Stimulated activated naive CD4-positive, alpha-beta T cell (primary cell): Measurements from ENCODE around the gene ADAR.
"Not testable (repeated sequence)": the region's sequence is repeated elsewhere in the genome, so short reads cannot be mapped to it uniquely, and the experiment has no call there.

Experiments used
- DNase-seq, 6 experiments: peaks; one replicate each; lab custom pipeline; 2025; lab: John Stamatoyannopoulos, UW

Gene ADAR, protein sequence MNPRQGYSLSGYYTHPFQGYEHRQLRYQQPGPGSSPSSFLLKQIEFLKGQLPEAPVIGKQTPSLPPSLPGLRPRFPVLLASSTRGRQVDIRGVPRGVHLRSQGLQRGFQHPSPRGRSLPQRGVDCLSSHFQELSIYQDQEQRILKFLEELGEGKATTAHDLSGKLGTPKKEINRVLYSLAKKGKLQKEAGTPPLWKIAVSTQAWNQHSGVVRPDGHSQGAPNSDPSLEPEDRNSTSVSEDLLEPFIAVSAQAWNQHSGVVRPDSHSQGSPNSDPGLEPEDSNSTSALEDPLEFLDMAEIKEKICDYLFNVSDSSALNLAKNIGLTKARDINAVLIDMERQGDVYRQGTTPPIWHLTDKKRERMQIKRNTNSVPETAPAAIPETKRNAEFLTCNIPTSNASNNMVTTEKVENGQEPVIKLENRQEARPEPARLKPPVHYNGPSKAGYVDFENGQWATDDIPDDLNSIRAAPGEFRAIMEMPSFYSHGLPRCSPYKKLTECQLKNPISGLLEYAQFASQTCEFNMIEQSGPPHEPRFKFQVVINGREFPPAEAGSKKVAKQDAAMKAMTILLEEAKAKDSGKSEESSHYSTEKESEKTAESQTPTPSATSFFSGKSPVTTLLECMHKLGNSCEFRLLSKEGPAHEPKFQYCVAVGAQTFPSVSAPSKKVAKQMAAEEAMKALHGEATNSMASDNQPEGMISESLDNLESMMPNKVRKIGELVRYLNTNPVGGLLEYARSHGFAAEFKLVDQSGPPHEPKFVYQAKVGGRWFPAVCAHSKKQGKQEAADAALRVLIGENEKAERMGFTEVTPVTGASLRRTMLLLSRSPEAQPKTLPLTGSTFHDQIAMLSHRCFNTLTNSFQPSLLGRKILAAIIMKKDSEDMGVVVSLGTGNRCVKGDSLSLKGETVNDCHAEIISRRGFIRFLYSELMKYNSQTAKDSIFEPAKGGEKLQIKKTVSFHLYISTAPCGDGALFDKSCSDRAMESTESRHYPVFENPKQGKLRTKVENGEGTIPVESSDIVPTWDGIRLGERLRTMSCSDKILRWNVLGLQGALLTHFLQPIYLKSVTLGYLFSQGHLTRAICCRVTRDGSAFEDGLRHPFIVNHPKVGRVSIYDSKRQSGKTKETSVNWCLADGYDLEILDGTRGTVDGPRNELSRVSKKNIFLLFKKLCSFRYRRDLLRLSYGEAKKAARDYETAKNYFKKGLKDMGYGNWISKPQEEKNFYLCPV

DNA sequence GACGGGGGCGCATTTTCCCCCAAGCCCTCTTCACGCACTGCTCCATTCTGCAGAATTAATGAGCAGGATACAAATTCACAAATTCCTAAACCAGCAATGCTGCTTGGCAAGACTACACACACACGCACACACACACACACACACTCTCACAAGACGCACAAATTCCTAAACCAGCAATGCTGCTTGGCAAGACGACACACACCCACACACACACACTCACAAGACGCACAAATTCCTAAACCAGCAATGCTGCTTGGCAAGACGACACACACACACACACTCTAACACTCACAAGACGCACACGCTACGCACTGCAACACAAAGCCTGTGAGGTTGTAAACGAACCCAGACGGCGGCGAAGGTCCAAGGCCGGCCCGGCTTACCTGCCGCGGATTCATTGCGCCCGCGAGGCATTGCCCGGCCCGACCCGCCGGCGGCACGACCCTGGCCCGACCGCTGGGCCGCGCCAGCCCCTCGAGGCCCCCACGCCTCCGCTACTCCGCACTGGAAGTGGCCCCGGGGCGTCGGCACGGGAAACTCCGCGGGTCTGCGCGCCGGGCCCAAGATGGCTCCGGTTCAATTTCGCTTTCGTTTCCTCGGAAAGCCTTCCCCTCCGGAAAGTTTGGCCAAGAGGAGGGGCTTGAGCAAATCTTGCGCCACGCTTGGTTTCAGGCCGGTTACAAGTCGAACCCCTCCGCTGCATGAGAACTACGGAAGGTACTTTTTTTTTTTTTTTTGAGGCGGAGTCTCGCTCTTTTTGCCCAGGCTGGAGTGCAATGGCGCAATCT lies at the start of gene ADAR:
TSS of gene ADAR (minus strand) at position 578 of the 788 bp plus-strand sequence. CDS start at position 398, 180 bp downstream.
- peak; percentile 74 to 92 (median 89) for DNase-seq

DNA sequence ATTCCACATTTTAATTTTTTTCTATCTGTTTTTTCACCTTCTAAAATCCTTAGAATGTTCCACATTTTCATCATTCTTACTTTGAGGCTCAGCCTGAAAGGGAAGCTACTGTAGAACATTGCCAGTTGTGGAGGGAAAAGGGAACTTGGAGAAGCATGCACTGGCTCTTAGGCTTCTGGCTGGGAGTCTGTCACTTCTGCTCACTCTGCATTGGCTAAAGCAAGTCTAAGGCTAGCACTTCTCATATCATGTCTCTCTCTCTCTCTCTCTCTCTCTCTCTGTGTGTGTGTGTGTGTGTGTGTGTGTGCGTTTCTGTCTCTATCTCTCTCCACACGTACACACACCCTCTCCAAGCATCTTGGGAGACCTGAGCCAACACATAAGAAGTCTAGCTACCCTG lies 49.6 kb upstream of the ADAR start:
- no peak for DNase-seq

DNA sequence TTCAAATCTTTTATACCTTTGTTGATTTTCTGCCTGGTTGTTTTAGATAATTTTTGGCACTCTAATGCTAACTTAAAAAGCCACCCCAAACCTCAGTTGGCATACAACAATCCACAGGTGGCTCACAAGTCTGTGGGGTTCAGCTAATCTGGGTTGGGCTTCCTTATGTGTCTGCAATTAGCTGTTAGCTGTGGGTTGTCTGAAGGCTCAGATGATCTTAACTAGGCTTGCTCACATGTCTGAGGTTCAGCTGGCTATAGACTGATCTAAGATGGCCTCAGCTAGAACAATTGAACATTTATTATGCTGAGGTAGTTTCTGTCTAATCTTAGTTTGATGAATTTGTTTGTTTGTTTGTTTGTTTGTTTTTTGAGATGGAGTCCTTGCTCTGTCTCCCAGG lies 44.9 kb upstream of the ADAR start:
- DNase-seq: no peak

DNA sequence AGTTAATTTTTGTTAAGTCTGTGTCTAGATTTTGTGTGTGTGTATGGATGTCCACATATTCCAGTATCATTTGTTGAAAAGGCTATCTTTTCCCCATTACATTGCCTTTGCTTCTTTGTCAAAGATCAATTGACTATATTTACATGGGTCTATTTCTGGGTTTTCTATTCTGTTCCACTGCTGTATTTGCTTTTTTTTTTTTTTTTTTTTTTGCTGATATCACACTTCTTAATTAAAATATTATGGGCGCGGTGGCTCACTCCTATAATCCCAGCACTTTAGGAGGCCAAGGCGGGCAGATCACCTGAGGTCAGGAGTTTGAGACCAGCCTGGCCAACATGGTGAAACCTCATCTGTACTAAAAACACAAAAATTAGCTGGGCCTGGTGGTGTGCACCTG lies 36.7 kb upstream of the ADAR start:
- not testable (repeated sequence) for DNase-seq

DNA sequence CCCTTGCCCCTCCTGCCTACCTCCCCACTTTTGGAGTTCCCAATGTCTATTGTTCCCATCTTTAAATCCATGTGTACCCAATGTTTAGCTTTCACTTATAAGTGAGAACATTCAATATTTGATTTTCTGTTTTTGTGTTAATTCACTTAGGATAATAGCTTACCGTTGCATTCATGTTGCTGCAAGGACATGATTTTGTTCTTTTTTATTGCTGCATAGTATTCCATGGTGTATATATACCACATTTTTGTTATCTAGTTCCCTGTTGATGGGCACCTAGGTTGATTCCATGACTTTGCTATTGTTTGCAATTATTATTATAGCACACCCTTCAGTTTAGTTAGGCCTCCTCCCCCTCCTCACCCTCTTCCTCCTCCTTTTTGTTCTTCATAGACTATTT lies 33.5 kb upstream of the ADAR start:
- DNase-seq: no peak

DNA sequence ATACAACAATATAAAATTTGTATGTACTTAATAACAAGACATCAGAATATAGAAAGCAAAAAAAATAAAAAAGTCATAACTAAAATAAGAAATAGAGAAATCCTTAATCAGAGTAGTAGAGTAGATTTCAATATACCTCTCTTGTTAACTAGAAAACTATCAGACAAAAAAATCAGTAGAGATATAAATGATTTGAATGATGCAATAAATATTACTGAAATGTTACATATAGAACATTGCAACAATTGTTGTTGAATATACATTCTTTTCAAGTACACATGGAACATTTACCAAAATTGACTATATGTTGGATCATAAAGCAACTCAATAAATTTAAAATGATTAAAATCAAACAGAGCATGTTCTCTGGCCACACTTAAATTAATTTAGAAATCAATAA lies 31.9 kb upstream of the ADAR start:
- no peak for DNase-seq

DNA sequence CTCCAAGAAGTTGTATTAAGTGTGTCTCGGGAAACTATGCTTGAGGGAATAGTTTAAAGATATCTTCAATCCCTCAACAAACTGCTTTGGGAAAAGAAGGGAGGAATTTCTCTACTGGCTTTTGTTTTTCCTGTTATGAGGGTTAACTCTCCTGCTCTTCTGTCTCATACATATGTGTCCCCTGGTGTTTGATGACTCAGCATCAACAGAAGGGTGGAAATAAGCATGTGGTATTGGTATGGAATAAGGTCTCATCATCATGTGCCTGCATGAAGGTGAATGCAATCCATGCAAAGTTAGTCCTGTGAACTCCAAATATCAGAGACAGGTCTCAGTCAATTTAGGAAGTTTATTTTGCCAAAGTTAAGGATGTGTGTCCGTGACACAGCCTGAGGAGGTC lies 27.2 kb upstream of the ADAR start:
- no peak for DNase-seq

DNA sequence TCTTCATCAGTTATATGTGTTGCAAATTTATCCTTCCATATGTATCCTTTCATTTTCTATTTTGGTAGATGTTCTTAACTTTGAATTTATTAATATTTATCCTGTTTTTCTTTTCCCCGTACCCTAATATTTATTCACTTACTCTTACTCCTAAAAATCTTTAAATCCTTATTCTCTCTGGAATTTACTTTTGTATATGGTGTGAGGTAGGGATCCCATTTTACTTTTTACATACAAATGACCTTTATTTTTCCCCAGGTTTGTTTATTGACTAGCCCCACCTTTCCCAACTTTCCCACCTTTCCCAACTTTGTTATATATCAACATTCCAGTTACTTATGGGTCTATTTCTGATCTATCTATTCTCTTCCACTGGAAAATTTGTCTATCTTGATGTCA lies 21.7 kb upstream of the ADAR start:
- DNase-seq: no peak

DNA sequence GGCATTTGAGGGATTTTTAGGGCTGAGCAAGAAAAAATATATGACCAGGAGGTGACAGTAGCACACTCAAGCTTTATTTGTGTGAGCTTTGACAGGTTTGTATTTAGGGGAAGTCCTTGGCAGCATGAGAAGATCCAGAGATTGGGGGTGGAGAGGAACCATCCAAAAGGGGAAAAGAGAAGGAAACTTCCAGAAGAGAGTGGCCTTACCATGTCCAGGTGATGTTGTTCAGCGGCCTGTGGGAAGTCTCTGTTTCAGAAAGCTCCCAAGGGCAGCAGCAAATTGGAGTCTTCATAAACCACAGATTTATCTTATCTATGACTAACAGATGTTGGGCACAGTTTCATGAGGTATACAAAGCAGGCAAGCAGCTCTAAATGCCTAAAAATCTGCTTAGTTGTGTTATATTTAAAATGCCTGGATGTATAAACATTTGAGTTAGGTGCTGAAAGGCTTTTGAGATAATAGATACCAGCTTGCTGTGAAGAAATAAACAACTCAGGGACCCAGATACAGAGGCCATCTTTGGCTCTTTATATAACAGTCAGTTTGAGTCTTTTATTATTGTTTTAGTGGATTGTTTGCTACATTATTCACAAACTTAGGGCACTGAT lies 21.2 kb upstream of the ADAR start:
- DNase-seq: no peak

DNA sequence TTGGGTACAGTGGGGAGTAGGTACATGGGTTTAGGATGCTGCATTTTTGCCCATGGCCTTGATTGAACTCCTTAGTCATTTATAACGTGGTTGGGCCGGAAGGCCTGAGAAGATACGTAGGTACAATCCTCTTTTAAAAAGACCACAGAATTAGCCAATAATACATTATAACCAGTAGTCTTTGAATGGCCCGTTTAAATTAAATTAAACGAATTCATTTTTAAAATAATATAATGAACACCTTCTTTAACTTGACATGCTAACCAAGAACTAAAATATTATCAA lies 20.1 kb upstream of the ADAR start:
- no peak for DNase-seq

DNA sequence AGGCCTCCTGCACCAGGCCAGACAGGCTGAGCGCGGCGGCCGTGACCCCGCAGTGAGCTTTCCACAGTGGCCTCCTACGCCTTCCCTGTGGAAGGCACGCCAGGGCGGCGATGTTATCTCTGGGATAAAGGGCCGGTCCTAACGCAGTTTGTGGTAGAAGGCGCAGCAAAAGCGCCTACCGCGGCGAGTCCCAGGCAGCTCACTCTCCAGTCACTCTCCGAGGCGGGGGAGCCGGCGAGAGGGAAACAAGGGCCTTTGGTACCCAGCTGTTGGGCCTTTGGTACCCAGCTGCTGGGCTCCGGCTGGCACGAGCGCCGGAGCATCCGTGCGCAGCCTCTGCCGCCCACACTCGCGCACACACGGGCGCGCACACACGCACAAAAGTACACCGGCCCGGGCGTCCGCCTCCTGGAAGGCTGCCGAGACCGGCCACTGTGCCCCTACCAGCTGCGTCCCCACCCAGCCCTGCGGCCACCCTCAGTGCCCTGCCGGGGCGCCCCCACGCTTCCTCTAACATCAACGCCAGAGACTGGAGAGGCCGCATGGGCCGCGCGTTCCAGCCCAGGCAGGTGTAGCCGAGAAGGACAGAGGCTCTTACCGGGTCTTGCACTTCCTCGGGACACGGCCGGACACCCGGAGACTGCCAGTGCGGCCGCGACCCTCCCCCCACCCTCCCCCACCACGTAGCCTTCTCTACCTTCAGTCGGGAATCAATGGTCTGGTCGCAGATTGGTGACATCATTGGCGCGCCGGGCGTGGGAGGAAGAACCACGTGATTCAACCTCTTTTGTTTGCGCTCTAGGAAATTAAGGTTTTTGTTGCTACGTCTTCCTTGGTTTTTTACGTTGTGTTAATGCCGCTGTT lies 19.5 kb upstream of the ADAR start:
- peak; percentile 82 to 92 (median 86) for DNase-seq

DNA sequence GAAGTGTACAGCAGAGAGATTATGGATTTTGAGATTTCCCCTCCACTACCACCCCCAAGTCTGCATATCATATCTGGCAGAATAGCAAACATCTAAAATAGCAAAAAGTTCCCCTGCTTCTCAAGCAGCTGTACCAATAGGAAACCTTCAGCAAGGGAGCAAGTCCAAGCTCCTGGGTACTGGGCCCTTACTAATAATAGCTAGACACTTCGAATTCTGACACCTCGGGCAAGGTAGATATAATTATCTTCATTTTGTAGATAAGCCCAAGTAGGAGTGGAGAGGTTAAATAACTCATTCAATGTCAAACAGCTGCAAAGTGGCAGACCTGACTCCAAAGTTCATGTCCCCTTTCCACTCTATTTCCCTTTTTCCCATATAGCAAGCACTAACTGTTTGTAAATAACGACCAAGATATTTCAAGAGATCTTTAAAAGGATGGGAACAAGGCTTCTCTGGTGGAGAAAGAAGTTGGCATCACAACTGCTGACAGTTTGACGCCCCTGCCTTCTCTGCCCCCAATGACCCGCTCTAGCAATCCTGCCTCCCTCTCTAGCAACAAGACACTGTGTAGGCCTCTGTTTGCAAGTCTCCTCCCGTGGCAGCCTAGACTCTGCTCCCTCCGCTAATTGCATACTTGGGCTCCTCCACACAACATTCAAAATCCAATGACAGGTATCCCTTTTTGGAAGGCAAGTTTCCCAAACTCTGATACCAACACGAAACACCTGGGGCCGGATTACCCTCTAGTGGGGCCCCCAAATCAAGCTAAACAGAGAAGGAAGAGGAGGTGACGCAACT lies 18.7 kb upstream of the ADAR start:
- DNase-seq: peak in 1 of 6 experiments; percentile 57

DNA sequence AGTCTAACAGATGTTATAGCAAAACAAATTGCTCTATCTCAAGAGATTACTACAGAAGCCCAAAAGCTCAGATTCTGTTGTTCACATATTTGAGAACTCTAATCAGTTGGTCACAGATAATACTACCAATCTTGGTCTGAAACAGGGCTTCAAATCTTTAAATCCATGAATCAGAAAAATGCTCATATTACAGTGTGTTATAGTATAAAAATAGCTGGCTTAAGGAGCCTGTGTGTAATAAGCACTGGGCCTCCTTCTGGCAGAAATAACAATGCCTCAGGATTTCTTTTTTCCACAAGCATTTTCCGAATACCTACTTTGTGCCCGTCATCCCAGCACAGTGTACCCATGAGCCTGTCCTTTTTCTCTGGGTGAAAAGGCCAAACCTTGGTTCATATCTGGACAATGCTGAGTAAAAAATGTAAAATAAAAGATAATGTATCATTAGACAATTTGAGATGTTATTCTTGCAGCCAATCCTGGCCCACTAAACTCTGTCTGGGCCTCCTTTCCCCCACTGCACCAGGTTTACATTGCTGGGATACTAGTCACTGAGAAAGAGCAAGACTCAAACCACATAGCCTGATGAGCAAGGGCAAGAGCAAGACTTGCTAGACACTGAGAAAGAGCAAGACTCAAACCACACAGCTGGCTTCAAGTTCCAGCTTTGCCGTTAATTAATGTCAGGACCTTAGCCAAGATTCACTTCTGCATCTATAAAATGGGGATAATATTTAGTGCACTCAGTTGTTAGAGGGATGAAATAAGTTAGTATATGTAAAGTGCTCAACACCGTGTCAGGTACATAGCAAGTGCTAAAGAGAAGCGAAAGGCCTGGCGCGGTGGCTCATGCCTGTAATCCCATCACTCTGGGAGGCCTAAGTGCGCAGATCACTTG lies 17.0 kb upstream of the ADAR start:
- DNase-seq: no peak

DNA sequence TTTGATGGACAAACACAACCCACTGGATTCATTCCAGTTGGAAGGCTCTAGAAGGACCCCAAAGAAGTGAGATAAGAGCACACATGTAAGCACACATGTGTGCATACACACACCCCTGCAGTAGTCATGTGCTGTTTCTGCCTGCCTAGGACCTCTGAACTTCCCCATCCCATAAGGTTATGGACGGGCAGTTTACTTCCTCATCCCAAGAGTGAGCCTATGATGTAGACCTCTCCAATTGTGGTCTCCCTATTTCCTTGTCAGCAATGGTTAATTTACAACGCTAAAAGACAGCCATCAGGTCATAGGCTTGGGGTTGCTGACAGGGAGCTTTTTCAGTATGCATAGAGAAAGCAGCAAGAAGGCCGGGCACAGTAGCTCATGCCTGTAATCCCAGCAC lies 15.4 kb upstream of the ADAR start:
- no peak for DNase-seq

DNA sequence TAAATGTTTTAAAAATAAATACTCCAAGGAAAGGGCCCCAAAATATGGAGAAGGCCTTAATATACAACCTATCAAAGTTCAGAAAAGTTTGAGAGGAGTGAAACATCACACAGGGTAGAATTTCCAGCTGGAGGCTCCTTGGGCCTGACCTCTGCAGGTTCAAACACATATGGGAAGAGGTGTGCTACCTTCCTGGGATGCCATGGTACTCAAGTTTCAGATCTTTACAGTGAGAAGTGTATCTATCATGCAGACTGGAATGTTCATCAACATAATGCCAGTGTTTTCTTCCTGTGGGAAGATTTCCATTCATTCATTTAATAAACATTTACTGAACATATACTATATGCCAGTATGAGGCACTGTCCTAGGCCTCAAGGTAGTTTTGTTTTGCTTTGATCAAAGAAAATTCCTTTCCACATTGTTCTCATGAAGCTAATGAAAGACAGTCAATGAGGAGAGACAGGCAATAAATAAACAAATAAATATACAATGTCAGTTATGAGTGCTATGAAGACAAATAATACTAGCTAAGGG lies 14.6 kb upstream of the ADAR start:
- no peak for DNase-seq

DNA sequence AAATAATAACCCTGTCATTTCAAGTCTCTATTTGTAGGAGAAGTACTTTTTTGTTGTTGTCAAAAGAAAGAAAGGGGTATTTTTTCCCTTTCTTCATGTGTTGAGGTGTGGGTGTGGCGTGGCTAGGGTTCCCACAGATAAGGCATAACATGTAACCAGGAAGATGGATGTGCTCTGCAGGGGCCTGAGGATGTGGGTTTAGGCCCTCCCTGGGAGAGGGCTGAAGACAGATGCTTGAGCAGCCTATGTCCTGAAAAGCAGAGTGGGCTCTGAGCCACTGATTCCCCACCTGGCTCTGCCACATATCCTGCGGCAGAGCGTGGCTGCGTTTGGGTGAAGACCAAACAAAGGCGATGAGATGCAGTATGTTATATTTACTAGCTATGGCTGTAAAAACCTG lies 13.9 kb upstream of the ADAR start:
- no peak for DNase-seq

DNA sequence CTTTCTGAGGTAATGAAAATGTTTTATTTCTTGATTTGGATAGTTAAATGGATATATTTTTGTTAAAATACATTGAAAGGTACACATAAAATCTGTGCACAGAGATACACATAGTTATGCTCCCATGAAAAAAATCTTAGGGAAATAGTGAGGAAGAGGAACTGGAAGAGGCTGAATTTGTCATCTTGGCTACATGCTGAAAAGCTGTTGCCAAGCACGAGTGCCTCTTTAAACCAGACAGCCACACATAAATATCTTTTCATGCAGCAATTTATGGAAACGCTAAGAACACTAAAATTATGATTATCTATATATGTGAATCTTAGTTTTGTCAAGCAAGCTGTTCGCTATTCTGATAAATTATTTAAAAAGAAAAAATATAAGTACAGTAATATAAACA lies 12.8 kb upstream of the ADAR start:
- DNase-seq: no peak
